ENCODE data around the gene TRIM74.
"Not testable (repeated sequence)": the region's sequence is repeated elsewhere in the genome, so short reads cannot be mapped to it uniquely, and the experiment has no call there.

DNA sequence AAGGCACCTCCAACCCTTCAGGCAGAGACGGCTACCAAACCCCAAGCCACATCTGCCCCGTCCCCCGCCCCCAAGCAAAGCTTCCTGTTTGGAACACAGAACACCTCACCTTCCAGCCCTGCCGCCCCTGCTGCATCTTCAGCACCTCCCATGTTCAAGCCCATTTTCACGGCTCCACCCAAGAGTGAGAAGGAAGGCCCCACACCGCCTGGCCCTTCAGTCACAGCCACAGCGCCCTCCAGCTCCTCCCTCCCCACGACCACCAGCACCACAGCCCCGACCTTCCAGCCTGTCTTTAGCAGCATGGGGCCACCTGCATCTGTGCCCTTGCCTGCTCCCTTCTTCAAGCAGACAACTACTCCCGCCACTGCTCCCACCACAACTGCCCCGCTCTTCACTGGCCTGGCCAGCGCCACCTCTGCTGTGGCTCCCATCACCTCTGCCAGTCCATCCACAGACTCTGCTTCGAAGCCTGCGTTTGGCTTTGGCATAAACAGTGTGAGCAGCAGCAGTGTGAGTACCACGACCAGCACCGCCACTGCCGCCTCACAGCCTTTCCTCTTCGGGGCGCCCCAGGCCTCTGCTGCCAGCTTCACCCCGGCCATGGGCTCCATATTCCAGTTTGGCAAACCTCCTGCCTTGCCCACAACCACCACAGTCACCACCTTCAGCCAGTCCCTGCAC is 27.1 kb downstream of the TRIM74 start:
- TF ChIP-seq POLR2AphosphoS5, POLR2A, TAF1, POU2F2 (IDR thresholded peaks at IDR 0.05; ENCODE audit: low read depth, low read length): not testable (repeated sequence)
